Peyer's patch (tissue), 4 donors: ENCODE data around the gene PSME3.

Experiments used
- CTCF ChIP-seq, 6 experiments: fragments of 450-650 bp in 4 of 6; fragments of 200-600 bp in 2 of 6; sonication (generic) in 1 of 6; IDR thresholded peaks; one replicate each; pipeline ENCODE4 v1.5.1; 2017 to 2019; ENCODE audit warnings: antibody characterized with exemption in 6 of 6, mild to moderate bottlenecking in 3 of 6, moderate library complexity in 1 of 6
- POLR2A ChIP-seq, 2 donors: fragments of 450-650 bp; IDR thresholded peaks; one replicate each; pipeline ENCODE4 v1.5.1; 2017; ENCODE audit warnings: antibody characterized with exemption in 2 of 2, mild to moderate bottlenecking in 2 of 2, moderate library complexity in 2 of 2

GRCh38 chr17:42796066-42796758 lies 37.0 kb upstream of the PSME3 start:
- TF ChIP-seq CTCF (IDR thresholded peaks at IDR 0.05) (no peak), POLR2A (IDR thresholded peaks at IDR 0.05) (no peak)
